ENCODE measurements around the gene RCBTB2.

- TF ChIP-seq CTCF (IDR thresholded peaks at IDR 0.05) (no peak), EP300 (IDR thresholded peaks at IDR 0.05) (no peak)
These were observed 3.9 kb upstream of the RCBTB2 start for GRCh38 chr13:48536621-48537250.

Measured in ovary (tissue), 3 donors.